Measurements from ENCODE around the gene ZMIZ1.

GRCh38 chr10:79197558-79197957, 128.8 kb downstream of the ZMIZ1 start:
- TF ChIP-seq POLR2AphosphoS5 (IDR thresholded peaks at IDR 0.05; ENCODE audit: low read depth, low read length) (no peak), TAF1 (IDR thresholded peaks at IDR 0.05; ENCODE audit: borderline replicate concordance, insufficient read depth, low read length) (no peak), REST (IDR thresholded peaks at IDR 0.05; ENCODE audit: insufficient read depth in 1 of 2, low read depth in 2 of 2, low read length in 2 of 2) (no peak)
